SJCRH30 (cell line): ENCODE measurements around the gene TOMM20. TPM values are rescaled to one million over a fixed set of nuclear protein-coding genes. Genes with fewer than 3 reads are reported as not detected.
"Not testable (repeated sequence)": the region's sequence is repeated elsewhere in the genome, so short reads cannot be mapped to it uniquely, and the experiment has no call there.

Source experiments
- DNase-seq, 2 experiments: peaks; one replicate each; pipeline ENCODE4 v3.0.0-alpha.2; 2015 to 2020
- H3K27ac ChIP-seq: fragments of 250-450 bp; sonication (Bioruptor Pico); 2 replicates; pipeline ENCODE4 v1.5.1; 2020; ENCODE audit warnings: mild to moderate bottlenecking, moderate library complexity
- H3K27me3 ChIP-seq: fragments of 250-450 bp; sonication (Bioruptor Pico); 2 replicates; pipeline ENCODE4 v1.5.1; 2020; ENCODE audit warnings: mild to moderate bottlenecking, moderate library complexity
- H3K36me3 ChIP-seq: fragments of 250-450 bp; sonication (Bioruptor Pico); 2 replicates; pipeline ENCODE4 v1.5.1; 2020; ENCODE audit warnings: mild to moderate bottlenecking, moderate library complexity
- H3K4me1 ChIP-seq: fragments of 250-450 bp; sonication (Bioruptor Pico); 2 replicates; pipeline ENCODE4 v1.5.1; 2020; ENCODE audit warnings: mild to moderate bottlenecking, moderate library complexity
- H3K4me3 ChIP-seq: fragments of 250-450 bp; sonication (Bioruptor Pico); 2 replicates; pipeline ENCODE4 v1.5.1; 2020; ENCODE audit warnings: mild to moderate bottlenecking, moderate library complexity
- H3K9me3 ChIP-seq: fragments of 250-450 bp; sonication (Bioruptor Pico); replicated peaks from 2 replicates; pipeline ENCODE4 v1.5.1; 2020; ENCODE audit warnings: mild to moderate bottlenecking, moderate library complexity
- total RNA-seq: library from RNA; depleted of rRNA; stranded (reverse); fragments of >200 nt; shearing (Covaris generic); gene quantifications from 2 replicates; pipeline ENCODE4 v1.2.3, GENCODE V29; 2014

Gene TOMM20
- total RNA-seq, 1 experiment from 2014 or later = 157 TPM

DNA sequence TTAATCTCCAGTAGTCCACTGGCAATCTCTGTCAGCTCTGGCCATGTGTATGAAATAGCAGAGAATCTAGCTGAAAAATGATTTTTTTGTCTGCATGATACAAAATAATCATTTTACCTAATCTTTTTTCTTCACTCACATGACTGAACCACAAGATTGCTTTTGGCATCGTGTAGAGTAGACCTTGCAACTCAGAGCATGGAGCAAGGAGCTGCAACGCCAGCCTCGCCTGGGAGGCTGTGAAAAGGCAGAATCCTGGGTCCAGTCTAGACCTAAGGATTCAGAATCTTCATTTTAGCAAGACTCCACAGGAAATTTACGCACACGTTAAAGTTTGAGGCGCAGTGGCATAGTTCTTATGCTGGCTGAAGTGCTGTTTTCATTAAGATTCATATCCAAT, 40.2 kb downstream of the TOMM20 start:
- Histone ChIP-seq H3K4me3 (no peak overlapping the region), H3K4me1 (peaks cover 19% of the 10 kb centered on the region), H3K36me3 (no peaks in the 10 kb centered on the region), H3K27ac (no peak overlapping the region), H3K27me3 (no peaks in the 10 kb centered on the region), H3K9me3 (no peaks in the 10 kb centered on the region)
- no peak for DNase-seq

DNA sequence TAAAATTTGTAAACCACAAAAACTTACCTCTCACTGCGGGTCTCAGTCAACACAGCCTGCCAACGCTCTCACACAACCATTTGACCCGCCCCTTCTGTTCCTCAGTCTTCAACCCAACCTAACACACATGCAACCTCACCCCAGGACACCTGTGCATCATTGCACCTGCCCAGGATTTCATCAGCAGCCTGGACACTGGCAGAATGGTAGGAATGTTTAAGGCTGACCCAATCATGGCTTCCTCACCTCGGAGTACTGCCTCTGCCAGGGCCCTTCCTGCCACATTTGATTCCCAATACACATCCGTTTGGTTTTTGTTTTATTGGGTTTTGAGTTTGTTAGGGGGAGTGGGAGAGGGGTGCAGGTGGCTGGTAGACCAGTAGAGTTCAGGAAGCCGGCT, 40.7 kb downstream of the TOMM20 start:
- Histone ChIP-seq H3K9me3 (no peaks in the 10 kb centered on the region), H3K36me3 (no peaks in the 10 kb centered on the region), H3K27ac (no peak overlapping the region), H3K27me3 (no peaks in the 10 kb centered on the region), H3K4me3 (no peak overlapping the region), H3K4me1 (peaks cover 23% of the 10 kb centered on the region)
- DNase-seq = no peak

DNA sequence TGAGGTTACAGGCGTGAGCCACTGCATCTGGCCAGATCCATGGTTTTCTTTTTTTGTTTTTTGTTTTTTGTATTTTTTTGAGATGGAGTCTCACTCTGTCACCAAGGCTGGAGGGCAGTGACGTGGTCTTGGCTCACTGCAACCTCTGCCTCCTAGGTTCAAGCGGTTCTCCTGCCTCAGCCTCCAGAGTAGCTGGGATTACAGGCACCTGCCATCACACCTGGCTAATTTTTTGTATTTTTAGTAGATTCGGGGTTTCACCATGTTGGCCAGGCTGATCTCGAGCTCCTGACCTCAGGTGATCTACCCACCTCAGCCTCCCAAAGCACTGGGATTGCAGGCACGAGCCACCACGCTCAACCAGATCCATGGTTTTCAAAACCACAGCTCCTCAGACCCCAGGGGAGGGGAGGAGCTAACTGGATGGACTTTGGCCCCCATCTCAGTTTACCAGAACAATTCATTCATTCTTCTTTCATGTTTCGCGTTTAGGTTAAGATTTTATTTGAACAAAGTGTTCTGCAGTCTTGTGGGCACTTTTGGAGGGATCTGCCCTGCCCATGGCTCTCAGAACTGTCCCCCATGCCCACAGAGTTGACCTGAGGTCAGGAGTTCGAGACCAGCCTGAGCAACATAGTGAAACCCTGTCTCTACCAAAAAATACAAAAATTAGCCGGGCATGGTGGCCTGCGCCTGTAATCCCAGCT, 43.1 kb downstream of the TOMM20 start:
- not testable (repeated sequence) for H3K36me3 ChIP-seq, H3K4me3 ChIP-seq, DNase-seq, H3K9me3 ChIP-seq, H3K27me3 ChIP-seq, H3K27ac ChIP-seq
- peaks cover 20% of the 10 kb centered on the region for H3K4me1 ChIP-seq

DNA sequence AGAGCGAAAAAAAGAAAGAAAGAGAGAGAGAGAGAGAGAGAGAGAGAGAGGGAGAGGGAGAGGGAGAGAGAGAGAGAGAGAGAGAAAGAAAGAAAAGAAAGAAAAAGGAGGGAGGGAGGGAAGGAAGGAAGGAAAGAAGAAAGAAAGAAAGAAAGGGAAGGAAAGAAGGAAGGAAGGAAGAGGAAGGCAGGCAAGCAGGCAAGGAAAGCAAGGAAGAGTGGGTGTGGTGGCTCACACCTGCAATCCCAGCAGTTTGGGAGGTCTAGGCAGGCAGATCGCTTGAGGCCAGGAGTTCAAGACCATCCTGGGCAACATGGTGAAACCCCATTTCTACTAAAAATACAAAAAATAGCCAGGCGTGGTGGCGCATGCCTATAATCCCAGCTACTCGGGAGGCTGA, 47.8 kb downstream of the TOMM20 start:
- H3K4me3 ChIP-seq, H3K27ac ChIP-seq, H3K36me3 ChIP-seq, H3K27me3 ChIP-seq, H3K9me3 ChIP-seq, DNase-seq: not testable (repeated sequence)
- peaks cover 28% of the 10 kb centered on the region for H3K4me1 ChIP-seq

DNA sequence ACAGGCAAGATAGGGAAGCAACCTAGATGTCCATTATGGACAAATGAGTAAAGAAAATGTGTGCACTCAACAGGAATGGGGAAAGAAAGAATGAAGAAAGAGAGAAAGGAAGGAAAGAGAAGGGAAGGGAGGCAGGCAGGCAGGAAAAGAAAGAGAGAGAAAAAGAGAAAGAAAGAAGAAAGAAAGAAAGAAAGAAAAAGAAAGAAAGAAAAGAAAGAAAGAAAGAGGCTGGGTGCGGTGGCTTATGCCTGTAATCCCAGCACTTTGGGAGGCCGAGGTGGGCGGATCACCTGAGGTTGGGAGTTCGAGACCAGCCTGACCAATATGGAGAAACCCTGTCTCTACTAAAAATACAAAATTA, 48.4 kb downstream of the TOMM20 start:
- H3K4me1 ChIP-seq = peaks cover 32% of the 10 kb centered on the region
- DNase-seq, H3K27ac ChIP-seq, H3K27me3 ChIP-seq, H3K36me3 ChIP-seq, H3K4me3 ChIP-seq, H3K9me3 ChIP-seq: not testable (repeated sequence)

DNA sequence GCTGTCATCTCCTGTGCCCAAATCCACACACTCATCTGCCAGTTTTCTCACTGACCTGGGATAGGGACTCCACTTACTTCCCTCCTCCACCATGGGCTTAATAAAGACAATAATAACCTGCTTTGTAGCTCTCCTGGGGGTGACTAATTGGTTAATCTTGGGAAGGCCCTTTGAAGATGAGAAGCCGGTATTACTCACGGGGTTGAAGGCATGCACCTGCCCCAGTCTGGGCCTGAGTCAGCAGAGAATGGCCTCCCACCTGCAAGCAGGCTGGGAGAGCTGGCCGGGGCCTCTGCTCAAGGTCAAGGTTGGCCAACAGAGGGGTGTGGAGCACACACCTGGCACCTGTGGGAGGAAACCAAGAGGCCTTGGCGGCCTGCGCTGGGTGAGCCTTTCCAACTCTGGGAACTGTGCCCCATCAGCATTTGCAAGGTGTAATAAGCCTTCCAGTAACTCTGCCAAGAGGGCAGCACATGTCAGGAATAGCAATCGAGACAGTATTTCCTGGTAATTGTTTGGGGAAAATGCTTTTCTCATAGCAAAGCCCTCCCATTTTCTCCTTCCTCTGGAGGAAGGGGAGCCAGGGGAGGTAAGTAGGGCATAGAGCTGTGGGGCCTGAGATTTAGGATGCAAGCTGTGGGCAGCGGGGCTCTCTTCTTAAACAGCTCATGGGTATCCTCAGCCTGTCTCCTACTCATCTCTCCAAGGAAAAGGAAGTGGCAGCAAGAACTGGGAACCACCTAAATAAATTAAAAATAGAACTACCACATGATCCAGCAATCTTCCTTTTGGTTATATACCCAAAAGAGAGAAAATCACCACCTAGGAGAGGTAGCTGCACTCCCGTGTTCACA, 49.0 kb downstream of the TOMM20 start:
- Histone ChIP-seq H3K4me3 (no peak overlapping the region), H3K27ac (peak overlapping the region; percentile 19), H3K4me1 (peaks cover 33% of the 10 kb centered on the region), H3K27me3 (no peaks in the 10 kb centered on the region), H3K9me3 (no peaks in the 10 kb centered on the region), H3K36me3 (no peaks in the 10 kb centered on the region)
- peak in 1 of 2 experiments; percentile 65 for DNase-seq

DNA sequence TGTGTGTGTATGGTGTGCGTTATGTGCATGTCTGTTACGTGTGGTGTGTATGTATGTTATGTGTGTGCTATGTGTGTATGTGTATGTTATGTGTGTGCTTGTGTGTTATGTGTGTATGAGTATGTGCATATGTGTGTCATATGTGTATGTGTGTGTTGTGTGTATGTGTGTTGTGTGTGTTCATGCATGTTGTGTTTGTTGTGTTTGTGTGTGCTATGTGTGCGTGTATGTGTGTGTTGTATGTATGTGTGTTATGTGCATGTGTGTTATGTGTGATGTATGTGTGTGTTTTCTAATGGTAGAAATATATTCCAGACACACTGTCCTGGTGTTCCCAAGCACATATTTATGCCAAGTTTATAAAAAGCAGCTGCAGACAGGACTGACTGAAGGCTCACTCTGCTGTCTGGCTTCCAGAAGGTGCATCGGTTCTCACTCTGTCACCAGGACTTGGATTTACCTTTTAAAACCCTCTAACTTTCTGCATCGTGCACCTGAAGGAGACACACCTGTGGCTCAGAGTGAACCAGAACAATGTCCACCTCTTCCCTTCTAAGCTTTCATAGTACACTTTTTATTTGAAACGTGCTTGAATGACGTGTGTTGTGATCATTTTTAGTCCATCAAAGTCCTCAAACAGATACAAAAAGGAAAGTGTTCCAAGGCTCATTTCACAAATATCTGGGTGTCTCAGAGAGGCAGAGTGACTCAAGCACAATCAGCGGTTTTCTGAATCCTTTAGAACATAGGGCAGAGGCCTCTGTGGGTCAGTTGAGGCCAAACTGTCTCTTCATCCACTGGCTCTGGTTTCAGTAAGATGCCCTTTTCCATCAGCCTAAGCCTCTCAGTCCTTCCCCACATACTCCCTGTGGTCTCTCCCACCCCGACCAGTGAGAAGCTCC, 49.9 kb downstream of the TOMM20 start:
- H3K4me1 ChIP-seq = peaks cover 37% of the 10 kb centered on the region
- no peaks in the 10 kb centered on the region for H3K27me3 ChIP-seq
- H3K27ac ChIP-seq = peak overlapping the region; percentile 19
- no peaks in the 10 kb centered on the region for H3K36me3 ChIP-seq
- no peaks in the 10 kb centered on the region for H3K9me3 ChIP-seq
- H3K4me3 ChIP-seq = no peak overlapping the region
- no peak for DNase-seq

DNA sequence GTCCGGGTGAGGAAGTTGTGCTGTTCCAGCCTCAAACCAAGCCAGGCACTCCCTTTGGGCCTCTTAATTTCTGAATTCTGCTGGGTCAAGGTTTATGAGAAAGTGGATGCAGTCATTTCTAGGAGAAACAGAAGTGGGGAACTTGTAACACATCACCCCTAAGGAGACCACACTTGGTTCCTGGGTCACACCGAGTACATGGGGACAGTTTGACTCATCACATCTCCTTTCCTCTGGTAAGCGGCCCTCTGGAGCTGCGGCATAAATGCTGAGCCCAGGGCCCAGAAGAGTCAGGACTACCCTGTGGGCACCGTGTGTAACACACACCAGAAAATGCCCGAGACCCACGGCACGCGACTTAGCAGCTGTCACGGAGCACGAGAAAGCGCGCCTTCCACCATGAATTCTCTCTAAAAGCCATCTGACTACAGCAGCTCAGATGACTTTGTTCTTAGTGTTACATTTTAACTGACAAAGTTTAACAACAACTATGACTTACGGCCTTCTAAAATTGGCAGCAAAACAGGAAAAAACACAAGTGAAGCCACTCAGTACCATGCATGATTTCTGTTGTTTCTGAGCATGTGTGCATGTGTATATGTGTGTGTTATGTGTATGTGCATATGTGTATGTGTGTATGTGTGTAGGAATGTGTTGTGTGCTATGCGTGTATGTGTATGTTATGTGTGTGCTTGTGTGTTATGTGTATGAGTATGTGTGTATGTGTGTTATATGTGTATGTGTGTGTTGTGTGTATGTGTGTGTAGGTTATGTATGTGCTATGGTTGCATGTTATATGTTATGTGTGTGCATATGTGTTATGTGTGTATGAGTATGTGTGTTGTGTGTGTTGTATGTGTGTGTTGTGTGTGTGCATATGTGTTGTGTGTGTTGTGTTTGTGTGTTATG, 50.8 kb downstream of the TOMM20 start:
- no peak for DNase-seq
- Histone ChIP-seq H3K4me1 (peaks cover 40% of the 10 kb centered on the region), H3K27ac (no peak overlapping the region), H3K4me3 (no peak overlapping the region), H3K27me3 (no peaks in the 10 kb centered on the region), H3K36me3 (no peaks in the 10 kb centered on the region), H3K9me3 (no peaks in the 10 kb centered on the region)

DNA sequence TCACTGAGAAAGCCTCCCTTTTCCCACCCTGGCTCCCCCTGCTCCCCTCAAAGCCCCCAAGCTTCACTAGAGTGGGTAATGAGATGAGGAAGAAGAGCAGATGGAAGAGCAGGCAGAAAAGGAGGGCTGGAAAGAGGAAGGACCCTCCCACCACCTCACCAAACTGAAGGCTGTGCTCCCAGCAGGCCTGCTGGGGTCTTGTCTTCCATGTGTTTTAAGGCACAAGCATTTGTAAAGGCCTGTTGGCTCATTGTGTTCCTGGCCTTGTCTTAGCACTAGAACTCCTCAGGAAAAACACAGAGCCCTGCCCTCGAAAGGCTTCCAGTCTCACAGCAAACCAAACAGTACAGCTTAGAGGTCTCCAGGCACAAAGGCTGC, 51.5 kb downstream of the TOMM20 start:
- Histone ChIP-seq H3K27me3 (no peaks in the 10 kb centered on the region), H3K27ac (no peak overlapping the region), H3K4me3 (no peak overlapping the region), H3K36me3 (no peaks in the 10 kb centered on the region), H3K4me1 (peaks cover 36% of the 10 kb centered on the region), H3K9me3 (no peaks in the 10 kb centered on the region)
- no peak for DNase-seq

DNA sequence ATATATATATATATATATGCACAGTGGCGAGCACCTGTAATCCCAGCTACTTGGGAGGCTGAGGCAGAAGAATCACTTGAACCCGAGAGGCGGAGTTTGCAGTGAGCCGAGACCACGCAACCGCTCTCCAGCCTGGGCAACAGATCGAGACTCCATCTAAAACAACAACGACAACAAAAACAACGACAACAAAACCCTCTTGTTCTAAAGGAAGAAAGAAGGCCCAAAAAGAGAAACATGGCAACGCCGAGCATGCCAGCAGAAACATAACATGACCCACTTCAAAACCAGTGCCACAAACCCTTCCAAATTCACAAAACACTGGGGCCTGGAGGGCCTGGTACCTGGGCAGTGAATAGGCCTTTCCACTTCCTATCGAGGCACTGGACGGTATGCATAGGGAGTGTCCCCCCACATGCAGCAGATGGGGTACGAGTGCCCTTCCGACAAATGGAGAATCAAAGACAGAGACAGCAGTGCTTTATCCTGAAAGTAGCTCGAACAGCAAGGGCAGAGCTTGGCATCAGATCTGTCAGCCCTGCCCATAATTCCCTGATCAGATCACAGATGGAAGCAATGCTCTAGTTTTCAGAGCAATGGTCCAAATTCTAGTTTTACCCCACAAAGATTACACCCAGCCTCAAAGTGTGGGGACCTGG, 52.0 kb downstream of the TOMM20 start:
- Histone ChIP-seq H3K27me3 (no peaks in the 10 kb centered on the region), H3K4me3 (no peak overlapping the region), H3K9me3 (no peaks in the 10 kb centered on the region), H3K36me3 (no peaks in the 10 kb centered on the region), H3K27ac (no peak overlapping the region), H3K4me1 (peaks cover 36% of the 10 kb centered on the region)
- no peak for DNase-seq

DNA sequence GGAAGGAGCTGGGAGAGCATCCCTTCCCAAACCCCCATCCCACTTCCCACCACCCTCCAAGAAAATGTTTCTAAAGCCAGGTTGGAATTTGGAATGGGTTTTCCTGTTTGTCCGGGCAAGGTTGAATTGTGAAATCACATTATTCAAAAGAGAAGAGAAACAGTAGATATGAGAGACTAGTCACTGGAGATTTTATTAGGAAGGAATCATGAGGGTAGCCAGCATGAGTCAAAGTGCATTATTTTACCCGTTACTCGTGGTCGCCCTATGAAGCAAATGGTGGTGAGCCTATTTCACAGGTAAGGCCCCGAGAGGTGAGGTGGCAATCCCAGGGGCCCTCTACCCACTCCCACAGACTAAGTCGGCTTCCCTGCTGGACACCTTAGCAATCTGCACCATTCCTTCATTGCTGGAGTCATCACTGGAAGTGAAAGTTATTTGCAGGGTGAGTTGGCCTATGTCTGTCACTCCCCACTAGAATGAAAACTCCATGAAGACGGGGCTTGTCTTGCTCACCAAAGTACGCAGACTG, 52.8 kb downstream of the TOMM20 start:
- no peaks in the 10 kb centered on the region for H3K9me3 ChIP-seq
- H3K4me1 ChIP-seq = peaks cover 36% of the 10 kb centered on the region
- no peak for DNase-seq
- H3K27ac ChIP-seq = no peak overlapping the region; the same call in 1 of the 2 replicates
- H3K36me3 ChIP-seq = no peaks in the 10 kb centered on the region
- H3K27me3 ChIP-seq = no peaks in the 10 kb centered on the region
- H3K4me3 ChIP-seq = no peak overlapping the region

DNA sequence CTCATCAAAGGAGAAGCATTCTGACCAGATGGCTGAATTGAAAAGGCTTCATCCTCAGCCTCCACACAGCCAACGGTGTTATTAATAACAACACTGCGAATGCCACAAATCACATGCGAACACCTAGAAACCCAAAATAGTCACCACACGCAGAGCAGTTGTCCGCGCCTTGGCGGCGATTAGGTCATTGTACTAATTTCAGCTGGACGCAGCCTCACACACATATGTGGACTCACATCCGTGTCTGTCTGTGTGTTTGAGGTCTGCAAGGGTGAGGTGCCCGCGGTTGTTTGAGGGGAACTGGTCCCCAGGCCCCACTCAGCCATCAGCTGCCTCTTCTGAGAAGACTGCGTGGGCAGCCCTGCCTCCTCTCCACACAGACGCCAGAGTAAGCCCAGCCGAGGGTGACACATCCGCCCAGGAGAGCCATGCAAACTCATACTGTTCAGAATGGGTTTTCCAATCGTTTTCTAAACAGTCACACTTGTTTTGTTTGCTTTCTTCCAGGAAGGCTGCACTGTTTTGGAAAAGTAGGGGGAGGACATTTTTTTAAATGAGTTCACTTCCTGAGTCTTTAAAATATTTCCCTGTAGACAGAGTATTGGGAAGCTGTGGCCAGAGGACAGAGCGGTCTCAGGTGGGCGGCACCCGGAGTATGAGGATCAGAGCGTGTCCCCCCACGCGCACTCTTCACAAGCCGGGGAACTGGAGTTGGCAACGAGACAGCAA, 53.4 kb downstream of the TOMM20 start:
- H3K9me3 ChIP-seq = no peaks in the 10 kb centered on the region
- peak overlapping the region; percentile 36 for H3K4me3 ChIP-seq
- DNase-seq = peak; percentile 46 to 55
- peak overlapping the region; percentile 43 for H3K27ac ChIP-seq
- H3K4me1 ChIP-seq = peaks cover 40% of the 10 kb centered on the region
- H3K36me3 ChIP-seq = no peaks in the 10 kb centered on the region
- H3K27me3 ChIP-seq = no peaks in the 10 kb centered on the region

DNA sequence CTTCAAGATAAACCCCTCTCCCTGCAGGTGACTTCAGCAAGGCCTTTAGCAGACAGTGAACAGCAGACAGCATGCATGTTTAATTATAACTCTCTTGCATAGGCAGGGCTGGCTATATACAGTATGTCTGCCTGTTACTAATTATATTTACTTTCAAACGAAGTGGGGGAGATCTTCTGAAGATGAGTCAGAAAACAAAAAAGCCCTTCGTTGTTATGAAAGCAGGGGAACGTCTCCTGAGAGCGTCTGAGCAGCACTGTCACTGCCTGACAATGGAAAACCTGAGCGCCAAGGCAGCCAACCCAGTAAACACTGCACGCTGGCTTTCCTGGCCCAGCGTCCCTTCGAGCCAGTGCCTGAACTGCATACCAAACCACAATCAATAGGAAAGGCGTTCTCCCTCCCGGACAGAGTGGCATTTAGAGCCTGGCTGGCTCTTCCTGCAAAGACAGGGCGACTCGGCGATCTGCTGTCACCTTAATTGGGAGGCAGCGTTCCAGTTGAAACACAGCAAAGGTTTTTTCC, 54.1 kb downstream of the TOMM20 start:
- no peaks in the 10 kb centered on the region for H3K9me3 ChIP-seq
- H3K27ac ChIP-seq = peak overlapping the region; percentile 43
- peak; percentile 17 to 35 for DNase-seq
- H3K4me1 ChIP-seq = peaks cover 42% of the 10 kb centered on the region
- H3K36me3 ChIP-seq = no peaks in the 10 kb centered on the region
- H3K4me3 ChIP-seq = peak overlapping the region; percentile 36
- no peaks in the 10 kb centered on the region for H3K27me3 ChIP-seq
